HG02970 (cell line): ENCODE measurements around the gene ZCCHC2.

Experiments
- ATAC-seq: cut with Tn5 transposase; IDR thresholded peaks from one replicate; pipeline ENCODE4 v1.9.1; 2021; ENCODE audit warnings: mild to moderate bottlenecking, moderate library complexity, moderate number of reproducible peaks; ENCODE audit not compliant: unreplicated experiment, low FRiP score

The ZCCHC2 gene

DNA sequence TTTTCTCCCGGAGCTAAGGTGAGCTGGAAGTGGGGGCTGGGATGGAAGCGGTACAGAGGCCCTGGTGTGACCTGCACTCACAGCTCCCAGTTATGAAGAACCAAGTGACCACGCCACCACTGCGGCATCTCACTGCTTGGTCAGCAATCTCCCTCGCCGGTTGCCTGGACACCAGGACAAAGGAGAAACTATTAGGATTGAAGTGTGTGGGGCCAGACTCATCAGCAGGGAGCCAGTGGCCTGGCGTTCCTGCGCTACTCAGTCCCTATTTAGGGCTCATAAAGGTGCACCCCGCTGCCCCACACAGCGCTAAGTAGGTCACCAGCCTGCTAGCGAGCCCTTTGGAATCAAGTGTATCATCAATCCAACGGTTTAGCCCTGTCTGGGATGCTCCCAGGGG is 82.9 kb downstream of the ZCCHC2 start:
- ATAC-seq = no peak

GRCh38 chr18:62606106-62606505 is 83.3 kb downstream of the ZCCHC2 start:
- no peak for ATAC-seq

- ATAC-seq = no peak
These were observed 84.5 kb downstream of the ZCCHC2 start for GRCh38 chr18:62607302-62607701.

GRCh38 chr18:62607708-62608428 is 85.0 kb downstream of the ZCCHC2 start:
- no peak for ATAC-seq

DNA sequence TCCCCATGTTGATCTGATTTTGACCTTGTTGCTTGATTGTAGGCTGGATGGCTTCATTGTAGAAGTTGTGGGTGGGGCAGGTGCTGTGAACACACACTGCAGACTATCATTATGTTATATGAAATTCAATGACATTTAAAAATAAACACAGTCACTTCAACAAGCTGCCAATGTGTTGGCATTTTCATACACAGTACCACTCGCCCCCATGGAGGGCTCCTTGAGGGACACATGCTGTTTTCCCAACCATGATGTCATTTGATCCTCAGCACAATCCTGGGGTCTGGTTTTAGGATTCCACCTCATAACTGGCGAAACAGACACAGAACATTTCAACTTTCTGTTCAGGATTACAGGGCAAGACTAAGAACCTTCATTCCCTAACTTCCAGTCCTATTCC is 86.9 kb downstream of the ZCCHC2 start:
- ATAC-seq = no peak

- ATAC-seq = no peak
These were observed 87.5 kb downstream of the ZCCHC2 start for GRCh38 chr18:62610351-62610700.

GRCh38 chr18:62610701-62611411 is 88.0 kb downstream of the ZCCHC2 start:
- no peak for ATAC-seq

DNA sequence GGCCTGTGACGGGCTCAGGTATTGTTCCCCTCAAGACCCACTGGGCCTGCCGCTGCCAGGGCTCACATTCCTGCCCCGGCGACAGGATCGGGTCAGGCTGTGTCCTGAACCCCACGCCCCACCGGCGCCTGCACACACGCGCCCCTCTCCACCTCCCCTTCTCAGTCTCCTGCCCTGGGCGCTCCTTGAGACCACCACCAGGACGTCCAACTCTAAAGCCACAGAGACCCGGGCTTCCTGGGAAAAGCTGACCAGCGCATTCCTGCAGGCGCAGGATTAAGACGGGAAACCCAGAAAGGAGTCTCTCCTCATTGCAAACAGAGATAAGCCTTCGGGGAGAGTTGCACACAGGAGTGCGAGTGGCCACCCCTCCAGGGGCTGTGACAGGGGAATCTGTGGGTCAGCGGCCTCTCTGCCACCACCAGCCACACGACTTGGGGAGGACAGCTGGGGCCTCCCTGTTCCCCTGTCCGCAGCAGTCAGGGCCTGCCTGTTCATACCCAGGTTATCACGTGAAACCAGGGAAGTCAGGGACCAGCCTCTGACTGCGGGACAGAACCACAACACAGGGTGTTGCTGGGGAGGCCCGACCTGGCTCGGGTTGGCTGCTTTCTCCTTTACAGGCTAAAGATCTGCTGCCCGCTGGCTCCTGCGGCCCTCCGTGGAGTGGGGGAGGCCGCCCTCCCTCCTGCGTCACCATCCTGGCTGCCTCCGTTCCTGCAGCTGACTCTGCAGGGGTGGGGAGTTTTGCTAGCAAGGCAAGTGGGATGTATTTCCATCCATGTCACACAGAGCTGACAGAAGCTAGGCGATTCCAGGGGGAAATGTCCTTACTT is 88.8 kb downstream of the ZCCHC2 start:
- no peak for ATAC-seq

GRCh38 chr18:62612289-62612645 is 89.4 kb downstream of the ZCCHC2 start:
- no peak for ATAC-seq

DNA sequence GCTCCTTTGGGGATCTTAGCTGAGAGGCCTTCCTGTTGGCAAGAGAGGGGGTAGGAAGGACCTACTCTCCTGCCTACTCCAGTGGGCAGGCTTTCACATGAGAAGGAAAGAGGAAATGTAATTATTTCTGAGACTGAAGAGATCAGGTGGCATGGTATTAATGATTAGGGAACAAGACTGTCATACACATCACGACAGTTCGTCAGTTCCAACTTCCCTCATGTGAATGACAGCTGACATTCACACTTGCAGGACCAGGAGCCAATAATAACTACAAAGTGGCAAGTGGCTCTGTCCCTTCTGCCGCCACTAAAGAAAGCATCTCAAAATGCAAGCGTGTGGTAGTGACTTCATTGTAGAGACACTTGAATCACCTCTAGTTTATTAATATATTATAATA is 90.0 kb downstream of the ZCCHC2 start:
- no peak for ATAC-seq

GRCh38 chr18:62614494-62614893 is 91.7 kb downstream of the ZCCHC2 start:
- ATAC-seq = no peak

DNA sequence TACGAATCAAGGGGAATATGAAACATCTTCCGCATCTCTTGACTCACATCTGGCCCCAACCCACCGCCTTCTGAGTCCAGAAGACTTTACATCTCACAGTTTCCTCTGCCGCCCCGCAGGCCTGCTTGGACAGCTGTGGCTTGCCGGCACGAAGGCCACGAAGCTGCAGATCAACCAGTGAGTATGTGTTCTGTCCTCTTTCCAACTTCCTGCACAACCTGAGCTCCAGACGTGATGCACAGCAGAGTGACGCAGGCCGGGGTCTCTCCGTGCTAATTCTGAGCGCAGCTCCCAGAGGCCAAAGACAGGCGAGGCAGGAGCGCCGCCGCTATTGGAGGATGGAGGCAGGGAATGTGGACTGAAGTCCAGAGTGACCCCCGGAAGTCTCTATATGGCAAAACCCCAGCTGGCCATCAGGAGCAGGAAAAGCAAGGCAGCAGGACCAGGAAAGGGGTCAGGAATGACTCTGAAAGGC is 93.5 kb downstream of the ZCCHC2 start:
- ATAC-seq = no peak

GRCh38 chr18:62617793-62618591 is 95.2 kb downstream of the ZCCHC2 start:
- no peak for ATAC-seq

GRCh38 chr18:62618735-62619134 is 95.9 kb downstream of the ZCCHC2 start:
- ATAC-seq = no peak

DNA sequence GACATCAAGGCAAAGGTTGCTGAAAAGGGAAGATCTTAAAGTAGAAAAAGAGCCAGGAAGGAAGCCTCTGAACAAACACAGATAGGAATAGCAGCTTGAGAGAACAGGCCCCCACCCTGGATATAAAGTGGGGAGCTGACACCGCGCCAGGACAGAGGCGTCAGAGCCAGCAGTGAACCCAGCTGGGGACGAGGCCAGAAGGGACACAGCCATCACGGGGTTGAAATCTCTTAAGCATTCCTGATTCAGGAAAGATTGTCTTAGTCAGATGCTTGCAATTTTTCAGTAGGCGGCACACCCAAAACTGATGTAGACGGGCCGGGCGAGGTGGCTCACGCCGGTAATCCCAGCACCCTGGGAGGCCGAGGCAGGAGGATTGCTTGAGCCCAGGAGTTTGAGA is 98.7 kb downstream of the ZCCHC2 start:
- no peak for ATAC-seq

DNA sequence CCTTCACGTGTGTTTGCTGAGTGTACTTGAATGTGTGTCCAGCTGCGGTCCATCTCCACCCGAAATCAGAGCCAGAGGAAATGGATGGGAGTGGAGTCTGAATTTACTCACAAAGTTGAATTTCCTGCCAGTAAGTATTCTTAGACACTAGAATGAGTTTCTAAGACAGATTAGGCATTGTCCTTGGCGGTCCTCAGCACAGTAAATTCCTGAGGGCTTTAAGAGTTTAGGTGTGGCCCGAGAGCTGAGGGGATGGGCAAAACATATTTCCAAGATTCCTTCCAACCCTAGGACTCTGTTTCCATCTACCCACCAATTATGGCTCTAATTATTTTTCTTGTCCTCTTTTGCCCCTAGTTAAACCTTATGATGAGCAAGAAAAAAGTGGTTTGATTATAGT is 102.2 kb downstream of the ZCCHC2 start:
- no peak for ATAC-seq
